SK-N-SH treated with all-trans-retinoic acid at 6 μM for 48 hours (cell line): ENCODE measurements around the gene PARM1.
A peak's percentile ranks its signal among the peaks of the same experiment; 100 is the strongest.

Experiments used
- ATAC-seq: fragments of 200-7000 bp; cut with Tn5 transposase; 3 replicates; pipeline ENCODE4 v1.9.1; 2020; ENCODE audit warnings: mild to moderate bottlenecking, moderate library complexity
- BACH2 ChIP-seq: fragments of 250-450 bp; sonication (Bioruptor Pico); IDR thresholded peaks from 2 replicates; pipeline ENCODE4 v1.9.0; 2021; ENCODE audit warnings: mild to moderate bottlenecking, borderline replicate concordance
- CSRNP3 ChIP-seq: fragments of 250-450 bp; sonication (Bioruptor Pico); IDR thresholded peaks from 2 replicates; pipeline ENCODE4 v1.5.1; 2021; ENCODE audit warnings: mild to moderate bottlenecking, moderate library complexity
- ESRRG ChIP-seq: fragments of 250-450 bp; sonication (Bioruptor Pico); IDR thresholded peaks from 2 replicates; pipeline ENCODE4 v1.6.1; 2021; ENCODE audit warnings: mild to moderate bottlenecking
- PATZ1 ChIP-seq: fragments of 250-450 bp; sonication (Bioruptor Pico); IDR thresholded peaks from 2 replicates; pipeline ENCODE4 v1.8.0; 2020; ENCODE audit warnings: mild to moderate bottlenecking, moderate library complexity, borderline replicate concordance
- POU6F1 ChIP-seq: fragments of 250-450 bp; sonication (Bioruptor Pico); IDR thresholded peaks from 2 replicates; pipeline ENCODE4 v1.8.0; 2021; ENCODE audit warnings: low read depth, mild to moderate bottlenecking, moderate library complexity, borderline replicate concordance
- PPARA ChIP-seq: fragments of 250-450 bp; sonication (Bioruptor Pico); IDR thresholded peaks from 2 replicates; pipeline ENCODE4 v1.5.0; 2020; ENCODE audit warnings: mild to moderate bottlenecking, borderline replicate concordance
- RARB ChIP-seq: fragments of 250-450 bp; sonication (Bioruptor Pico); IDR thresholded peaks from 2 replicates; pipeline ENCODE4 v1.8.0; 2021; ENCODE audit warnings: mild to moderate bottlenecking, moderate library complexity
- TCF4 ChIP-seq: fragments of 250-450 bp; sonication (Bioruptor Pico); IDR thresholded peaks from 2 replicates; pipeline ENCODE4 v1.8.0; 2021; ENCODE audit warnings: mild to moderate bottlenecking, moderate library complexity, borderline replicate concordance
- TOX ChIP-seq: fragments of 250-450 bp; sonication (Bioruptor Pico); IDR thresholded peaks from 2 replicates; pipeline ENCODE4 v1.8.0; 2021; ENCODE audit warnings: mild to moderate bottlenecking, moderate library complexity, borderline replicate concordance
- TSHZ2 ChIP-seq: fragments of 250-450 bp; sonication (Bioruptor Pico); IDR thresholded peaks from 2 replicates; pipeline ENCODE4 v1.5.0; 2020; ENCODE audit warnings: mild to moderate bottlenecking, moderate library complexity
- ZC3H10 ChIP-seq: fragments of 250-450 bp; sonication (Bioruptor Pico); IDR thresholded peaks from 2 replicates; pipeline ENCODE4 v1.5.1; 2021; ENCODE audit warnings: mild to moderate bottlenecking, moderate library complexity
- ZFP3 ChIP-seq: fragments of 250-450 bp; sonication (Bioruptor Pico); IDR thresholded peaks from 2 replicates; pipeline ENCODE4 v1.5.0; 2020; ENCODE audit warnings: mild to moderate bottlenecking, moderate library complexity
- ZNF565 ChIP-seq: fragments of 450-650 bp; formaldehyde crosslinking; conservative IDR thresholded peaks from 2 replicates; pipeline ENCODE4 v1.5.0; 2020; ENCODE audit warnings: low read depth, mild to moderate bottlenecking, moderate library complexity
- ZNF70 ChIP-seq: fragments of 450-650 bp; formaldehyde crosslinking; IDR thresholded peaks from 2 replicates; pipeline ENCODE4 v1.5.0; 2020; ENCODE audit warnings: mild to moderate bottlenecking, moderate library complexity
- ZNF8 ChIP-seq: fragments of 450-650 bp; formaldehyde crosslinking; IDR thresholded peaks from 2 replicates; pipeline ENCODE4 v1.5.0; 2020; ENCODE audit warnings: mild to moderate bottlenecking, moderate library complexity

PARM1 gene

GRCh38 chr4:74970577-74970976 lies 37.7 kb downstream of the PARM1 start:
- ATAC-seq: no peak; the same call in 2 of the 3 replicates
- TF ChIP-seq CSRNP3 (CRISPR knock-in tag): no peak
- peak; percentile 67; the same call in 1 of the 2 replicates for TF ChIP-seq TCF4 (CRISPR knock-in tag)
- no peak for TF ChIP-seq BACH2
- TF ChIP-seq TOX (CRISPR knock-in tag): no peak
- no peak for TF ChIP-seq TSHZ2 (CRISPR knock-in tag)
- TF ChIP-seq RARB: no peak
- no peak for TF ChIP-seq POU6F1 (CRISPR knock-in tag)
- TF ChIP-seq, all 23 proteins: peak for 1

- no peak for ATAC-seq
- no peak for TF ChIP-seq CSRNP3 (CRISPR knock-in tag)
- no peak for TF ChIP-seq ZC3H10
- TF ChIP-seq ZNF565 (CRISPR knock-in tag): no peak
- TF ChIP-seq ZNF70 (CRISPR knock-in tag): no peak
- TF ChIP-seq TCF4 (CRISPR knock-in tag): no peak
- TF ChIP-seq ZNF8 (CRISPR knock-in tag): no peak
- TF ChIP-seq ESRRG (CRISPR knock-in tag): no peak
- no peak for TF ChIP-seq POU6F1 (CRISPR knock-in tag)
- no peak for TF ChIP-seq PPARA (CRISPR knock-in tag)
- TF ChIP-seq ZFP3: no peak
- no peak for TF ChIP-seq TOX (CRISPR knock-in tag)
- no peak for TF ChIP-seq PATZ1 (CRISPR knock-in tag)
Measured at GRCh38 chr4:74971862-74972261, 38.9 kb downstream of the PARM1 start.

- TF ChIP-seq ESRRG (CRISPR knock-in tag) (no peak), PATZ1 (CRISPR knock-in tag) (no peak), ZNF70 (CRISPR knock-in tag) (no peak)
- TF ChIP-seq, all 23 proteins: peak for 0
- no peak for ATAC-seq
Measured at GRCh38 chr4:74975082-74975481, 42.2 kb downstream of the PARM1 start.
